ENCODE results near the gene STAP1.

GRCh38 chr4:67533112-67533511 is 25.4 kb upstream of the STAP1 start:
- TF ChIP-seq CTCF (IDR thresholded peaks at IDR 0.05) = no peak
- no peak for TF ChIP-seq POLR2A (IDR thresholded peaks at IDR 0.05)
